Glutamatergic neuron (in vitro differentiated cells): ENCODE data around the gene CHCHD10. TPM values are rescaled to one million over a fixed set of nuclear protein-coding genes. Genes with fewer than 3 reads are reported as not detected.

Experiments
- total RNA-seq: library from RNA; stranded (reverse); fragmentation: NEBNext Ultra II Directional; extraction: Animal tissue kit (Norgen Biotek cat#: 25700); gene quantifications from one replicate; pipeline ENCODE4 v1.2.1, GENCODE V29; 2021; ENCODE audit not compliant: unreplicated experiment

Gene CHCHD10
- total RNA-seq, 1 donor from 2014 or later = 35.9 TPM

Other genes with a start within 250 kb of the CHCHD10 start
- gene IGLL1, start 187.7 kb downstream of the CHCHD10 start, total RNA-seq = not detected
- not detected for gene DRICH1, start 135.7 kb downstream of the CHCHD10 start, total RNA-seq
- gene RGL4, start 77.0 kb downstream of the CHCHD10 start, total RNA-seq = not detected
- 9.0 TPM for gene ZNF70, start 16.9 kb downstream of the CHCHD10 start, total RNA-seq
- not detected for gene VPREB3, start 13.5 kb downstream of the CHCHD10 start, total RNA-seq
- not detected for gene C22orf15, start 5.0 kb downstream of the CHCHD10 start, total RNA-seq
- gene MMP11, start 4.9 kb upstream of the CHCHD10 start, total RNA-seq = 28.8 TPM
- gene SMARCB1, start 19.0 kb upstream of the CHCHD10 start, total RNA-seq = 227 TPM
- 1.2 TPM for gene DERL3, start 71.0 kb upstream of the CHCHD10 start, total RNA-seq
- 52.4 TPM for gene SLC2A11, start 89.9 kb upstream of the CHCHD10 start, total RNA-seq
- 581 TPM for gene MIF, start 126.4 kb upstream of the CHCHD10 start, total RNA-seq
- 11.9 TPM for gene GSTT2B, start 193.2 kb upstream of the CHCHD10 start, total RNA-seq
- gene DDTL, start 198.9 kb upstream of the CHCHD10 start, total RNA-seq = 0.96 TPM
- gene DDT, start 206.5 kb upstream of the CHCHD10 start, total RNA-seq = 95.9 TPM
- 0.76 TPM for gene GSTT2, start 212.2 kb upstream of the CHCHD10 start, total RNA-seq
- gene GSTT4, start 237.5 kb upstream of the CHCHD10 start, total RNA-seq = not detected
- 72.5 TPM for gene CABIN1, start 243.3 kb upstream of the CHCHD10 start, total RNA-seq